RWPE1 (cell line): ENCODE measurements around the gene ZNF512.
"Not testable (repeated sequence)": the region's sequence is repeated elsewhere in the genome, so short reads cannot be mapped to it uniquely, and the experiment has no call there.

Experiments used
- CTCF ChIA-PET: fragments of 350-600 bp; sonication (Branson Sonifier 250); formaldehyde crosslinking; extraction: SDS; loops from one replicate; lab custom pipeline; 2021; lab: Yijun Ruan, JAX
- POLR2A ChIA-PET: fragments of 400-600 bp; formaldehyde crosslinking; extraction: SDS; loops from one replicate; lab custom pipeline; 2020; ENCODE audit warnings: antibody characterized with exemption; ENCODE audit not compliant: low non-redundant PET; lab: Yijun Ruan, JAX
- DNase-seq: peaks from one replicate; pipeline ENCODE4 v3.0.0; 2012; ENCODE audit warnings: low spot score
- H3K27ac ChIP-seq: fragments of 450-650 bp; 2 replicates; pipeline ENCODE4 v1.5.1; 2017
- TF ChIP-seq, protein P1 (sequence below): fragments of 450-650 bp; conservative IDR thresholded peaks from 2 replicates; pipeline ENCODE4 v1.5.1; 2017; ENCODE audit warnings: low read depth, mild to moderate bottlenecking

ZNF512 gene

DNA sequence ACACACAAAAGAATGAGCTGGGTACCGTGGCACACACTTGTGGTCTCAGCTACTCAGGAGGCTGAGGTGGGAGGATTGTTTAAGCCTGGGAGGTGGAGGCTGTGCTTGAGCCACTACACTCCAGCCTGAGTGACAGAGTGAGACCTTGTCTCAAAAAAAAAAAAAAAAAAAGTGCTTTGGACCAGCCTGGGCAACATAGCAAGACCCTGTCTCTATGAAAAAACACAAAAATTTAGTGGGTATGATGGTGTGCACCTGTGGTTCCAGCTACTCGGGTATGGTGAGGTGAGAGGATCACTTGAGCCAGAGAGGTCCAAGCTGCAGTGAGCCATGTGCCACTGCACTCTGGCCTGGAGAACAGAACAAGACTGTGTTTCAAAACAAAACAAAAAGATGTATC lies 10.4 kb downstream of the ZNF512 start:
- TF ChIP-seq, protein P1, sequence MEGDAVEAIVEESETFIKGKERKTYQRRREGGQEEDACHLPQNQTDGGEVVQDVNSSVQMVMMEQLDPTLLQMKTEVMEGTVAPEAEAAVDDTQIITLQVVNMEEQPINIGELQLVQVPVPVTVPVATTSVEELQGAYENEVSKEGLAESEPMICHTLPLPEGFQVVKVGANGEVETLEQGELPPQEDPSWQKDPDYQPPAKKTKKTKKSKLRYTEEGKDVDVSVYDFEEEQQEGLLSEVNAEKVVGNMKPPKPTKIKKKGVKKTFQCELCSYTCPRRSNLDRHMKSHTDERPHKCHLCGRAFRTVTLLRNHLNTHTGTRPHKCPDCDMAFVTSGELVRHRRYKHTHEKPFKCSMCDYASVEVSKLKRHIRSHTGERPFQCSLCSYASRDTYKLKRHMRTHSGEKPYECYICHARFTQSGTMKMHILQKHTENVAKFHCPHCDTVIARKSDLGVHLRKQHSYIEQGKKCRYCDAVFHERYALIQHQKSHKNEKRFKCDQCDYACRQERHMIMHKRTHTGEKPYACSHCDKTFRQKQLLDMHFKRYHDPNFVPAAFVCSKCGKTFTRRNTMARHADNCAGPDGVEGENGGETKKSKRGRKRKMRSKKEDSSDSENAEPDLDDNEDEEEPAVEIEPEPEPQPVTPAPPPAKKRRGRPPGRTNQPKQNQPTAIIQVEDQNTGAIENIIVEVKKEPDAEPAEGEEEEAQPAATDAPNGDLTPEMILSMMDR = no peak
- no peak for DNase-seq
- POLR2A ChIA-PET = no interaction called here
- no peak overlapping the region for H3K27ac ChIP-seq
- CTCF ChIA-PET = interaction anchor here (0.6 kb wide), 1 partner anchor 102 kb away, joined by 3 read pairs; no protein-coding TSS in a partner anchor

GRCh38 chr2:27594020-27594703 lies 11.3 kb downstream of the ZNF512 start:
- H3K27ac ChIP-seq, POLR2A ChIA-PET, CTCF ChIA-PET, DNase-seq: not testable (repeated sequence)

- CTCF ChIA-PET, DNase-seq, H3K27ac ChIP-seq, POLR2A ChIA-PET: not testable (repeated sequence)
Measured at GRCh38 chr2:27595412-27595811, 12.6 kb downstream of the ZNF512 start.

DNA sequence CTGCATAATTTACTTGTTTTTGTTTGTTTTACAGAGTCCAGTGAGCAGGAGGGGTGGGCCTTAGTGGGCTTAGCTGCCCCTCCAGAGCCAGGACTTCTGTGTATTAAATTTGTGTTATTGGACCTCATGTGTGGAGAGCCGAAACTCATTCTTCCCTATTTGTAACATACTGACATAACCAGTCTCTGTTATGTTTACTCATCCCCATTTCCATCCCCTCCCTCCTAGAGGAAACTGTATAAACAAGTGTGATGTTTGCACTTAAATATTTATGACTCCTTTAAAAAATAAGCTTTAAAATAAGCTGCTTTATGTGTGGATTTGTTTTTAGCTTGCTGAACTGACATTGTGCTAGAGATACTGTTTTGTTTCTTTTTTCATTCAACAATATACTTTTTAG lies 13.8 kb downstream of the ZNF512 start:
- CTCF ChIA-PET = interaction anchor here (0.5 kb wide), 1 partner anchor 26 kb away, joined by 4 read pairs; no protein-coding TSS in a partner anchor

DNA sequence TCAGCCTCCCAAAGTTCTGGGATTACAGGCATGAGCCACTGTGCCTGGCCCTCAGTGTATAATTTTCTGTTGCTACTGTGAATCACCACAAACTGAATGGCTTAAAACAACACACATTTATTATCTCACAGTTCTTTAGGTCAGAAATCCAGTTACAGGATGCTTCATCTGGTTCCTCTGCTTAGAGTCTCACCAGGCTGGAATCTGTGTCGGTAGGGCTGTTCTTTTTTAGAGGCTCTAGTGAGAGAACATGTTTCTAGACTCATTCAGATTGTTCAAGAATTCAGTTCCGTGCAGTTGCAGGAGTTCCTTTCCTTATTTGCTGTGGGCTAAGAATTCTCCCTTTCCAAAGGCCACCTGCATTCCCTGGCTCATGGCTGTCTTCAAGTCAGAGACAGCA lies 23.8 kb downstream of the ZNF512 start:
- no peak for DNase-seq
- no peak overlapping the region for H3K27ac ChIP-seq
- POLR2A ChIA-PET = no interaction called here
- CTCF ChIA-PET = no interaction called here
- TF ChIP-seq, protein P1 = no peak

More for the DNA sequence above, 13.8 kb downstream of the ZNF512 start:
- TF ChIP-seq, protein P1 = no peak
- H3K27ac ChIP-seq = no peak overlapping the region
- POLR2A ChIA-PET = no interaction called here
- no peak for DNase-seq

GRCh38 chr2:27613985-27614384 lies 31.1 kb downstream of the ZNF512 start:
- ChIA-PET POLR2A (no interaction called here), CTCF (no interaction called here)
- no peak for DNase-seq
- H3K27ac ChIP-seq = no peak overlapping the region
- TF ChIP-seq, protein P1 = no peak

DNA sequence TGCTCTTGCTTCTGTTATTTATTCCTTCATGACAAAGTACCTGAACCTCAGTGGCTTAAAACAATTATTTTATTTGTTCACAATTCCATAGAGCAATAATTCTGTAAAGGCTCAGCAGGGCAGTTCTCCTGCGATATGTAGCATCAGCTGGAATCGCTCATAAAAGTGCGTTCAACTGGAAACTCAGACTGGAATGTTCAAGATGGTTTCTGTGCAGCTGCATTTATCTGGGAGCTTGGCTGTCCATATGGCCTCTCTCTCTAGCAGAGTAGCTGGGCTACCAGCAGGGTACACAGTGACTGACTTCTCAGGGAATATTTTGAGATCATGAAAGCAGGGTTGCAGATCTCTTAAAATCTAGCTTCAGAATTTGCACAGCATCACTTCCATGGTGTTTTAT lies 32.5 kb downstream of the ZNF512 start:
- CTCF ChIA-PET = no interaction called here
- no peak for DNase-seq
- H3K27ac ChIP-seq = no peak overlapping the region
- TF ChIP-seq, protein P1 = no peak
- POLR2A ChIA-PET = no interaction called here
